ENCODE measurements around the gene EPN3. TPM values are rescaled to one million over a fixed set of nuclear protein-coding genes. Genes with fewer than 3 reads are reported as not detected.

The EPN3 gene
- total RNA-seq, 1 donor from 2014 or later: not detected

- no peak for DNase-seq (ENCODE audit: low spot score)
Measured at GRCh38 chr17:50586421-50587247, 54.1 kb downstream of the EPN3 start.

- no peak for DNase-seq (ENCODE audit: low spot score)
Measured at GRCh38 chr17:50587571-50587970, 55.0 kb downstream of the EPN3 start.

GRCh38 chr17:50588391-50589049 lies 56.0 kb downstream of the EPN3 start:
- DNase-seq (ENCODE audit: low spot score): no peak

- DNase-seq (ENCODE audit: low spot score): no peak
Measured at GRCh38 chr17:50589095-50589705, 56.7 kb downstream of the EPN3 start.

GRCh38 chr17:50590946-50591737 lies 58.6 kb downstream of the EPN3 start:
- no peak for DNase-seq (ENCODE audit: low spot score)

GRCh38 chr17:50593321-50593720 lies 60.8 kb downstream of the EPN3 start:
- DNase-seq (ENCODE audit: low spot score): no peak

Other genes with a start within 250 kb of the EPN3 start
- 14.4 TPM for gene XYLT2, start 186.6 kb upstream of the EPN3 start, total RNA-seq
- 51.5 TPM for gene MRPL27, start 159.6 kb upstream of the EPN3 start, total RNA-seq
- gene EME1, start 159.5 kb upstream of the EPN3 start, total RNA-seq: not detected
- 126 TPM for gene LRRC59, start 135.2 kb upstream of the EPN3 start, total RNA-seq
- gene ACSF2, start 106.5 kb upstream of the EPN3 start, total RNA-seq: 148 TPM
- 0.39 TPM for gene CHAD, start 63.9 kb upstream of the EPN3 start, total RNA-seq
- 35.1 TPM for gene RSAD1, start 53.9 kb upstream of the EPN3 start, total RNA-seq
- gene MYCBPAP, start 24.3 kb upstream of the EPN3 start, total RNA-seq: 0.61 TPM
- 22.3 TPM for gene SPATA20, start 14.4 kb downstream of the EPN3 start, total RNA-seq
- 0.58 TPM for gene CACNA1G, start 28.0 kb downstream of the EPN3 start, total RNA-seq
- gene ABCC3, start 102.1 kb downstream of the EPN3 start, total RNA-seq: 52.8 TPM
- 92.0 TPM for gene ANKRD40, start 175.2 kb downstream of the EPN3 start, total RNA-seq
- 78.6 TPM for gene LUC7L3, start 186.9 kb downstream of the EPN3 start, total RNA-seq
- gene ANKRD40CL, start 234.8 kb downstream of the EPN3 start, total RNA-seq: not detected